AG09309 (cell line): Measurements from ENCODE around the gene SEMA3C.

ENCODE experiments used
- DNase-seq: peaks from one replicate; pipeline ENCODE4 v3.0.0-alpha.2; 2010; ENCODE audit warnings: low read depth
- H3K4me3 ChIP-seq: 2 replicates; pipeline ENCODE4 v1.5.1; 2011; ENCODE audit warnings: mild to moderate bottlenecking, low read depth, low read length, moderate library complexity; ENCODE audit not compliant: control insufficient read depth
- CTCF ChIP-seq: IDR thresholded peaks from 2 replicates; pipeline ENCODE4 v1.5.1; 2011; ENCODE audit warnings: mild to moderate bottlenecking, low read depth, low read length, inconsistent platforms; ENCODE audit not compliant: insufficient read depth, control insufficient read depth; ENCODE audit errors: missing control alignments

SEMA3C gene

GRCh38 chr7:80941208-80941758 is 22.4 kb upstream of the SEMA3C start:
- H3K4me3 ChIP-seq = no peak overlapping the region
- TF ChIP-seq CTCF = no peak
- peak; percentile 82 for DNase-seq

- DNase-seq = no peak
- no peak overlapping the region for H3K4me3 ChIP-seq
- no peak for TF ChIP-seq CTCF
Measured at GRCh38 chr7:80940539-80941207, 21.8 kb upstream of the SEMA3C start.

- no peak for TF ChIP-seq CTCF
- H3K4me3 ChIP-seq = no peak overlapping the region
- no peak for DNase-seq
Measured at GRCh38 chr7:80937336-80937735, 18.5 kb upstream of the SEMA3C start.

- no peak overlapping the region for H3K4me3 ChIP-seq
- TF ChIP-seq CTCF = no peak
- DNase-seq = no peak
Measured at GRCh38 chr7:80935991-80936780, 17.3 kb upstream of the SEMA3C start.

GRCh38 chr7:80934321-80934720 is 15.5 kb upstream of the SEMA3C start:
- no peak overlapping the region for H3K4me3 ChIP-seq
- TF ChIP-seq CTCF = no peak
- peak; percentile 23 for DNase-seq

- no peak for DNase-seq
- no peak for TF ChIP-seq CTCF
- H3K4me3 ChIP-seq = no peak overlapping the region
Measured at GRCh38 chr7:80932536-80932935, 13.7 kb upstream of the SEMA3C start.
